Ascending aorta (tissue), 2 donors: Measurements from ENCODE around the gene TERC. TPM values are rescaled to one million over a fixed set of nuclear protein-coding genes. Genes with fewer than 3 reads are reported as not detected.
A peak's percentile ranks its signal among the peaks of the same experiment; 100 is the strongest.

ENCODE experiments used
- DNase-seq, 2 donors: peaks; one replicate each; pipeline ENCODE4 v3.0.0-alpha.2; 2019; ENCODE audit warnings: low spot score in 2 of 2
- H3K27ac ChIP-seq, 2 donors: fragments of 200-600 bp; sonication (generic); one replicate each; pipeline ENCODE4 v1.5.1; 2016 to 2017; ENCODE audit warnings: mild to moderate bottlenecking in 1 of 2
- H3K27me3 ChIP-seq: fragments of 200-600 bp; sonication (generic); one replicate; pipeline ENCODE4 v1.5.1; 2017
- H3K36me3 ChIP-seq, 2 donors: fragments of 200-600 bp; sonication (generic); one replicate each; pipeline ENCODE4 v1.5.1; 2016
- H3K4me1 ChIP-seq, 2 donors: fragments of 200-600 bp; sonication (generic); one replicate each; pipeline ENCODE4 v1.5.1; 2016 to 2017; ENCODE audit warnings: mild to moderate bottlenecking in 1 of 2
- H3K4me3 ChIP-seq, 2 donors: fragments of 200-600 bp; sonication (generic); one replicate each; pipeline ENCODE4 v1.5.1; 2016 to 2017; ENCODE audit warnings: mild to moderate bottlenecking in 1 of 2
- H3K9me3 ChIP-seq, 2 donors: fragments of 200-600 bp; sonication (generic); one replicate each; pipeline ENCODE4 v1.5.1; 2016
- CTCF ChIP-seq, 3 experiments: fragments of 200-600 bp in 2 of 3; fragments of 450-650 bp in 1 of 3; sonication (generic) in 2 of 3; IDR thresholded peaks; one replicate each; pipeline ENCODE4 v1.5.1; 2016 to 2019; ENCODE audit warnings: antibody characterized with exemption in 3 of 3, mild to moderate bottlenecking in 1 of 3, moderate library complexity in 1 of 3
- intact Hi-C: fragments of 100-400 bp; cut with DNase I; formaldehyde crosslinking; loops from one replicate; pipeline ENCODE4 v1.15.1; 2023
- total RNA-seq: library from RNA; depleted of rRNA; stranded (reverse); fragments of >200 nt; gene quantifications from one replicate; pipeline ENCODE4 v1.1.0, GENCODE V29; 2016

TERC gene
- 260 TPM for total RNA-seq

GRCh38 chr3:169764882-169765612, at the start of gene TERC:
TSS of gene TERC (minus strand) at chr3:169765060.
- no peaks in the 10 kb centered on the region for H3K36me3 ChIP-seq
- TF ChIP-seq CTCF (IDR thresholded peaks at IDR 0.05) = no peak
- intact Hi-C loops = loop anchor here (2.0 to 10.0 kb wide), 6 partner anchors 102 to 1668 kb away; partner anchors contain the start of genes GOLIM4, MECOM and SKIL
- H3K27me3 ChIP-seq = no peaks in the 10 kb centered on the region
- peaks cover 0 to 3% of the 10 kb centered on the region in 2 donors for H3K9me3 ChIP-seq
- peak within 1 kb of the TSS; percentile 75 to 83 for H3K4me3 ChIP-seq
- DNase-seq = peak; percentile 77 to 98
- H3K27ac ChIP-seq = peak within 1 kb of the TSS; percentile 96 to 97
- peaks cover 3 to 8% of the 10 kb centered on the region in 2 donors for H3K4me1 ChIP-seq

- Histone ChIP-seq H3K27me3 (no peaks in the 10 kb centered on the region), H3K4me3 (peak overlapping the region; percentile 3 to 73), H3K36me3 (no peaks in the 10 kb centered on the region), H3K9me3 (no peaks in the 10 kb centered on the region), H3K4me1 (peaks cover 0 to 6% of the 10 kb centered on the region in 2 donors), H3K27ac (no peak overlapping the region)
- intact Hi-C loops = no loop called here
- DNase-seq = peak in 1 of 2 donors; percentile 65
- peak in 2 of 3 experiments; percentile 8 to 18 for TF ChIP-seq CTCF (IDR thresholded peaks at IDR 0.05)
These were observed 49.1 kb upstream of the TERC start for GRCh38 chr3:169813757-169814517.

GRCh38 chr3:169813278-169813677, 48.4 kb upstream of the TERC start:
- Histone ChIP-seq H3K27ac (no peak overlapping the region), H3K27me3 (no peaks in the 10 kb centered on the region), H3K9me3 (no peaks in the 10 kb centered on the region), H3K4me1 (peaks cover 0 to 6% of the 10 kb centered on the region in 2 donors), H3K4me3 (peak overlapping the region; percentile 58 to 73), H3K36me3 (no peaks in the 10 kb centered on the region)
- intact Hi-C loops = no loop called here
- no peak for DNase-seq
- TF ChIP-seq CTCF (IDR thresholded peaks at IDR 0.05) = no peak

- Histone ChIP-seq H3K27me3 (no peaks in the 10 kb centered on the region), H3K4me1 (peaks cover 0 to 6% of the 10 kb centered on the region in 2 donors), H3K36me3 (no peaks in the 10 kb centered on the region), H3K4me3 (peak within 1 kb of the TSS; percentile 58 to 73), H3K9me3 (no peaks in the 10 kb centered on the region), H3K27ac (peak within 1 kb of the TSS; percentile 47 to 81)
- intact Hi-C loops = no loop called here
- peak in 1 of 2 donors; percentile 84 for DNase-seq
- no peak for TF ChIP-seq CTCF (IDR thresholded peaks at IDR 0.05)
These were observed 47.7 kb upstream of the TERC start, which contains the start of the genes LRRC34 and LRRIQ4 for GRCh38 chr3:169812332-169813235. TSS of gene LRRC34 (minus strand) at chr3:169812904. CDS start at chr3:169812548, 356 bp downstream. TSS of gene LRRIQ4 (plus strand) at chr3:169812870. CDS start at chr3:169821922, 9,052 bp downstream.
